Natural killer cell (primary cell): ENCODE results near the gene ABCA10. TPM values are rescaled to one million over a fixed set of nuclear protein-coding genes. Genes with fewer than 3 reads are reported as not detected.

Source experiments
- ATAC-seq, 3 donors: fragments of 150-1000 bp in 2 of 3; fragments of 200-7000 bp in 1 of 3; cut with Tn5 transposase; 1 replicate in 1 of 3; 2 replicates in 2 of 3; pipeline ENCODE4 v1.10.0; 2021; ENCODE audit warnings: mild to moderate bottlenecking in 2 of 3, moderate library complexity in 2 of 3
- DNase-seq, 2 donors: peaks; one replicate each; pipeline versions ENCODE4 v3.0.0 to v3.0.0-alpha.2; 2013 to 2021; ENCODE audit warnings: mixed read lengths in 1 of 2
- H3K27ac ChIP-seq: one replicate; pipeline ENCODE4 v1.5.1; 2013; ENCODE audit warnings: mild to moderate bottlenecking, low read length
- H3K27me3 ChIP-seq: one replicate; pipeline ENCODE4 v1.6.1; 2013; ENCODE audit warnings: low read length; ENCODE audit not compliant: control insufficient read depth, insufficient read depth
- H3K36me3 ChIP-seq: one replicate; pipeline ENCODE4 v1.6.1; 2013; ENCODE audit warnings: low read length; ENCODE audit not compliant: control insufficient read depth, insufficient read depth
- H3K4me1 ChIP-seq: one replicate; pipeline ENCODE4 v1.6.1; 2013; ENCODE audit warnings: low read length; ENCODE audit not compliant: control insufficient read depth, insufficient read depth
- H3K4me3 ChIP-seq: one replicate; pipeline ENCODE4 v1.5.1; 2013; ENCODE audit warnings: low read length
- H3K9me3 ChIP-seq: one replicate; pipeline ENCODE4 v1.6.1; 2013; ENCODE audit warnings: low read length; ENCODE audit not compliant: control insufficient read depth, insufficient read depth
- H3K27ac Mint-ChIP-seq, 2 donors: one replicate each; pipeline ENCODE4 v1.8.0; 2022; ENCODE audit warnings: mild to moderate bottlenecking in 2 of 2, mixed read lengths in 2 of 2, moderate library complexity in 1 of 2
- H3K27me3 Mint-ChIP-seq, 2 donors: one replicate each; pipeline ENCODE4 v1.8.0; 2022; ENCODE audit warnings: low read depth in 2 of 2, mixed read lengths in 2 of 2
- H3K36me3 Mint-ChIP-seq: one replicate; pipeline ENCODE4 v1.8.0; 2022; ENCODE audit warnings: mixed read lengths
- H3K4me1 Mint-ChIP-seq, 2 donors: one replicate each; pipeline ENCODE4 v1.8.0; 2022; ENCODE audit warnings: mixed read lengths in 2 of 2
- H3K4me3 Mint-ChIP-seq: one replicate; pipeline ENCODE4 v1.8.0; 2022; ENCODE audit warnings: mild to moderate bottlenecking, moderate library complexity, mixed read lengths
- H3K9me3 Mint-ChIP-seq, 2 donors: one replicate each; pipeline ENCODE4 v1.8.0; 2022; ENCODE audit warnings: mixed read lengths in 2 of 2
- CTCF ChIP-seq: fragments of 200-600 bp; IDR thresholded peaks from one replicate; pipeline ENCODE4 v1.8.0; 2022; ENCODE audit warnings: antibody characterized with exemption
- WGBS: methylation state at CpG from one replicate; pipeline ENCODE4 v1.1.7; 2013; ENCODE audit warnings: missing lambda C conversion rate; ENCODE audit not compliant: insufficient coverage; 5-methylcytosine and 5-hydroxymethylcytosine counted together
- intact Hi-C: fragments of 100-400 bp; cut with micrococcal nuclease; formaldehyde crosslinking; loops from one replicate; pipeline ENCODE4 v1.14.2; 2022
- total RNA-seq, 4 donors: library from RNA; stranded (reverse); fragments of 120-200 nt in 1 of 4; gene quantifications; one replicate each; pipeline versions ENCODE4 v1.2.3 to v1.2.4, GENCODE V29; 2013 to 2022

ABCA10 gene
- total RNA-seq, 3 donors from 2014 or later (not counting 1 experiment from before 2014, with no cell fraction given), result 2.3 to 3.4 (median 2.7) TPM

GRCh38 chr17:69123626-69124025 lies 105.0 kb downstream of the ABCA10 start:
- no peak overlapping the region for H3K27ac Mint-ChIP-seq
- TF ChIP-seq CTCF, result no peak
- Histone ChIP-seq H3K4me3 (no peak overlapping the region), H3K27me3 (no peaks in the 10 kb centered on the region), H3K27ac (no peak overlapping the region), H3K36me3 (no peaks in the 10 kb centered on the region), H3K9me3 (no peaks in the 10 kb centered on the region), H3K4me1 (no peaks in the 10 kb centered on the region)
- H3K36me3 Mint-ChIP-seq, result no peaks in the 10 kb centered on the region
- H3K27me3 Mint-ChIP-seq, result peaks cover 5% of the 10 kb centered on the region in 2 donors
- no peaks in the 10 kb centered on the region for H3K4me1 Mint-ChIP-seq
- H3K4me3 Mint-ChIP-seq, result no peak overlapping the region
- H3K9me3 Mint-ChIP-seq, result no peaks in the 10 kb centered on the region
- DNase-seq (no peak), ATAC-seq (no peak)
- 100% methylated on average over 1 of the region's 1 CpG for whole genome bisulfite sequencing
- intact Hi-C loops, result no loop called here

- no peaks in the 10 kb centered on the region for H3K36me3 ChIP-seq
- ATAC-seq, result no peak
- TF ChIP-seq CTCF, result no peak
- no peaks in the 10 kb centered on the region for H3K4me1 ChIP-seq
- 95% methylated on average over 5 of the region's 5 CpGs for WGBS
- Mint-ChIP-seq H3K9me3 (no peaks in the 10 kb centered on the region), H3K4me3 (no peak overlapping the region), H3K27me3 (peaks cover 5% of the 10 kb centered on the region in 2 donors), H3K4me1 (no peaks in the 10 kb centered on the region), H3K27ac (no peak overlapping the region), H3K36me3 (no peaks in the 10 kb centered on the region)
- H3K27me3 ChIP-seq, result no peaks in the 10 kb centered on the region
- DNase-seq, result no peak
- intact Hi-C loops, result no loop called here
- H3K4me3 ChIP-seq, result no peak overlapping the region
- no peaks in the 10 kb centered on the region for H3K9me3 ChIP-seq
- no peak overlapping the region for H3K27ac ChIP-seq
Measured at GRCh38 chr17:69122065-69122464, 106.6 kb downstream of the ABCA10 start.

- no peak for TF ChIP-seq CTCF
- Histone ChIP-seq H3K4me3 (no peak overlapping the region), H3K27ac (no peak overlapping the region), H3K4me1 (no peaks in the 10 kb centered on the region), H3K27me3 (no peaks in the 10 kb centered on the region), H3K9me3 (no peaks in the 10 kb centered on the region), H3K36me3 (no peaks in the 10 kb centered on the region)
- WGBS, result 64% methylated on average over 1 of the region's 2 CpGs
- Mint-ChIP-seq H3K36me3 (no peaks in the 10 kb centered on the region), H3K27ac (no peak overlapping the region), H3K27me3 (peaks cover 5% of the 10 kb centered on the region in 2 donors), H3K4me3 (no peak overlapping the region), H3K9me3 (no peaks in the 10 kb centered on the region), H3K4me1 (no peaks in the 10 kb centered on the region)
- ATAC-seq, result no peak
- intact Hi-C loops, result no loop called here
- no peak for DNase-seq
Measured at GRCh38 chr17:69117855-69118784, 110.5 kb downstream of the ABCA10 start.
